OCI-LY7 (cell line): ENCODE measurements around the gene CDC6. TPM values are rescaled to one million over a fixed set of nuclear protein-coding genes. Genes with fewer than 3 reads are reported as not detected.

ENCODE experiments used
- BruUV-seq: library from RNA; stranded (reverse); fragments of 400-500 nt; replicated peaks from 2 replicates; lab custom pipeline; 2021; lab: Mats Ljungman, UMichigan
- CTCF ChIA-PET: fragments of 300-600 bp; sonication (Branson Sonifier 250); formaldehyde crosslinking; loops from one replicate; lab custom pipeline; 2022; ENCODE audit warnings: antibody characterized with exemption; ENCODE audit not compliant: unreplicated experiment; lab: Charles Lee
- POLR2A ChIA-PET: fragments of 300-600 bp; sonication (Branson Sonifier 250); formaldehyde crosslinking; loops from one replicate; lab custom pipeline; 2022; ENCODE audit warnings: antibody characterized with exemption; lab: Charles Lee
- DNase-seq: peaks from one replicate; pipeline ENCODE4 v3.0.0-alpha.2; 2015; ENCODE audit warnings: low spot score
- H2AFZ ChIP-seq: fragments of 200-600 bp; sonication (generic), shearing (Covaris generic); 2 replicates; pipeline ENCODE4 v1.6.1; 2014; ENCODE audit warnings: mild to moderate bottlenecking, antibody characterized with exemption, low read length, moderate library complexity
- H3K27ac ChIP-seq: fragments of 200-600 bp; sonication (generic); 2 replicates; pipeline ENCODE4 v1.5.1; 2014; ENCODE audit warnings: mixed run types, low read depth, mild to moderate bottlenecking, moderate library complexity, low read length, inconsistent platforms; ENCODE audit not compliant: poor library complexity, severe bottlenecking
- H3K36me3 ChIP-seq: fragments of 200-600 bp; sonication (generic); 2 replicates; pipeline ENCODE4 v1.6.1; 2014; ENCODE audit warnings: mild to moderate bottlenecking, antibody characterized with exemption, low read length, moderate library complexity, mixed read lengths; ENCODE audit not compliant: insufficient read depth
- H3K4me1 ChIP-seq: fragments of 200-600 bp; sonication (generic); 2 replicates; pipeline ENCODE4 v1.5.1; 2014; ENCODE audit warnings: mild to moderate bottlenecking, low read length; ENCODE audit not compliant: insufficient read depth, poor library complexity, severe bottlenecking
- H3K4me2 ChIP-seq: fragments of 200-600 bp; sonication (generic); 2 replicates; pipeline ENCODE4 v1.6.1; 2014; ENCODE audit warnings: mild to moderate bottlenecking, low read length
- H3K4me3 ChIP-seq: fragments of 200-600 bp; sonication (generic); 2 replicates; pipeline ENCODE4 v1.5.1; 2014; ENCODE audit warnings: mild to moderate bottlenecking, low read depth, low read length; ENCODE audit not compliant: poor library complexity, severe bottlenecking
- H3K79me2 ChIP-seq: fragments of 200-600 bp; sonication (generic); 2 replicates; pipeline ENCODE4 v1.6.1; 2016; ENCODE audit warnings: low read depth, mild to moderate bottlenecking, low read length, moderate library complexity, mixed read lengths; ENCODE audit not compliant: insufficient read depth
- H3K9me2 ChIP-seq: fragments of 200-600 bp; sonication (generic); 2 replicates; pipeline ENCODE4 v1.6.1; 2016; ENCODE audit warnings: mild to moderate bottlenecking, low read length, mixed read lengths; ENCODE audit not compliant: insufficient read depth
- H3K9me3 ChIP-seq: fragments of 200-600 bp; sonication (generic); 2 replicates; pipeline ENCODE4 v1.6.1; 2014; ENCODE audit warnings: mild to moderate bottlenecking, mixed run types, low read length, mixed read lengths
- H4K20me1 ChIP-seq: fragments of 200-600 bp; sonication (generic); 2 replicates; pipeline ENCODE4 v1.6.1; 2014; ENCODE audit warnings: mild to moderate bottlenecking, antibody characterized with exemption, low read length, moderate library complexity, mixed read lengths; ENCODE audit not compliant: insufficient read depth
- EZH2phosphoT487 ChIP-seq: fragments of 200-600 bp; sonication (generic); IDR thresholded peaks from 2 replicates; pipeline ENCODE4 v1.6.1; 2018; ENCODE audit warnings: low read depth, borderline replicate concordance, mild to moderate bottlenecking, mixed run types, antibody characterized with exemption, low read length, moderate library complexity, mixed read lengths
- intact Hi-C: fragments of 100-400 bp; cut with micrococcal nuclease; formaldehyde crosslinking; loops from one replicate; pipeline ENCODE4 v1.10.0; 2022; ENCODE audit not compliant: unreplicated experiment
- total RNA-seq, 2 experiments: library from RNA; depleted of rRNA in 1 of 2; stranded (reverse); fragments of >200 nt in 1 of 2; shearing (Covaris generic) in 1 of 2; gene quantifications; 2 replicates each; pipeline ENCODE4 v1.2.3, GENCODE V29; 2014 to 2022
- TF ChIP-seq, protein P1 (sequence below): fragments of 200-600 bp; sonication (generic); conservative IDR thresholded peaks from 2 replicates; pipeline ENCODE4 v1.5.1; 2014; ENCODE audit warnings: mild to moderate bottlenecking, antibody characterized with exemption, low read length, moderate library complexity, mixed read lengths

CDC6 gene
- total RNA-seq, 2 experiments from 2014 or later: 75.2 to 132 TPM

DNA sequence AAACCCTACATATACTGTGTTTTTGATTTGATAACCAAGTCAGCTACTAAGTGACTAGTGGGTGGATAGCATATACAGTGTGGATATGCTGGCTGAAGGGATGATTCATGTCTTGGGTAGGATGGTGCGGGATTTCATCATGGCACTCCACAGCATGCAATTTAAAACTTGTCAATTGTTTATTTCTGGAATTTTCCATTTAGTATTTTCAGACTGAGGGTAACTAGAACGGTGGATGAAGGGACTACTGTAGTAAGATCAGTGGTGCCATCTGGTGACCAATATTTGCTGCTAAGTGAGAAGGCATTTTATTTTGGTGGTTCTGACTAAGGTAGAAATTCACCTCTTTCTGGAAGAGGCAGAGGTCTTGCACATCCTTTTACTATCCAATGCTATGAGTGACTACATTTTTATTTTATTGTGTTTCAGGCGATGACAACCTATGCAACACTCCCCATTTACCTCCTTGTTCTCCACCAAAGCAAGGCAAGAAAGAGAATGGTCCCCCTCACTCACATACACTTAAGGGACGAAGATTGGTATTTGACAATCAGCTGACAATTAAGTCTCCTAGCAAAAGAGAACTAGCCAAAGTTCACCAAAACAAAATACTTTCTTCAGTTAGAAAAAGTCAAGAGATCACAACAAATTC lies 3.1 kb downstream of the CDC6 start:
- Histone ChIP-seq H3K27ac (no peak overlapping the region), H3K9me3 (no peaks in the 10 kb centered on the region), H3K36me3 (peaks cover 71% of the 10 kb centered on the region), H3K4me1 (peaks cover 31% of the 10 kb centered on the region), H3K4me3 (peak overlapping the region; percentile 97), H2AFZ (no peak overlapping the region), H3K9me2 (no peaks in the 10 kb centered on the region), H3K79me2 (peaks cover 43% of the 10 kb centered on the region), H4K20me1 (peaks cover 26% of the 10 kb centered on the region; the same call in 1 of the 2 replicates), H3K4me2 (peak overlapping the region; percentile 67)
- DNase-seq: peak; percentile 71
- no TSS peak for BruUV-seq
- ChIA-PET POLR2A (no interaction called here), CTCF (no interaction called here)
- intact Hi-C loops: loop anchor here (1.0 kb wide), 1 partner anchor 88 kb away; no protein-coding TSS in a partner anchor
- no peak for TF ChIP-seq EZH2phosphoT487
- TF ChIP-seq, protein P1, sequence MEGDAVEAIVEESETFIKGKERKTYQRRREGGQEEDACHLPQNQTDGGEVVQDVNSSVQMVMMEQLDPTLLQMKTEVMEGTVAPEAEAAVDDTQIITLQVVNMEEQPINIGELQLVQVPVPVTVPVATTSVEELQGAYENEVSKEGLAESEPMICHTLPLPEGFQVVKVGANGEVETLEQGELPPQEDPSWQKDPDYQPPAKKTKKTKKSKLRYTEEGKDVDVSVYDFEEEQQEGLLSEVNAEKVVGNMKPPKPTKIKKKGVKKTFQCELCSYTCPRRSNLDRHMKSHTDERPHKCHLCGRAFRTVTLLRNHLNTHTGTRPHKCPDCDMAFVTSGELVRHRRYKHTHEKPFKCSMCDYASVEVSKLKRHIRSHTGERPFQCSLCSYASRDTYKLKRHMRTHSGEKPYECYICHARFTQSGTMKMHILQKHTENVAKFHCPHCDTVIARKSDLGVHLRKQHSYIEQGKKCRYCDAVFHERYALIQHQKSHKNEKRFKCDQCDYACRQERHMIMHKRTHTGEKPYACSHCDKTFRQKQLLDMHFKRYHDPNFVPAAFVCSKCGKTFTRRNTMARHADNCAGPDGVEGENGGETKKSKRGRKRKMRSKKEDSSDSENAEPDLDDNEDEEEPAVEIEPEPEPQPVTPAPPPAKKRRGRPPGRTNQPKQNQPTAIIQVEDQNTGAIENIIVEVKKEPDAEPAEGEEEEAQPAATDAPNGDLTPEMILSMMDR: peak; percentile 85

DNA sequence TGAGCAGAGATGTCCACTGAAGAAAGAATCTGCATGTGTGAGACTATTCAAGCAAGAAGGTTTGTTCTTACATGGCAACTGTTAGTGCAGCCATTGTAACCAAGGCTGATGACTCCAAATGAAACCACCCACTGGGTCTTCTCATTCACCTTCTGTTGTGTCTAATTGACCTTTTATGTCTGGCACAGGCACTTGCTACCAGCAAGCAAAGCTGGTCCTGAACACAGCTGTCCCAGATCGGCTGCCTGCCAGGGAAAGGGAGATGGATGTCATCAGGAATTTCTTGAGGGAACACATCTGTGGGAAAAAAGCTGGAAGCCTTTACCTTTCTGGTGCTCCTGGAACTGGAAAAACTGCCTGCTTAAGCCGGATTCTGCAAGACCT lies 3.6 kb downstream of the CDC6 start:
- H3K9me2 ChIP-seq: no peaks in the 10 kb centered on the region
- H3K9me3 ChIP-seq: no peaks in the 10 kb centered on the region
- intact Hi-C loops: no loop called here
- H3K4me3 ChIP-seq: no peak overlapping the region
- peaks cover 31% of the 10 kb centered on the region for H3K4me1 ChIP-seq
- no peak for DNase-seq
- CTCF ChIA-PET: no interaction called here
- no peak overlapping the region for H2AFZ ChIP-seq
- H4K20me1 ChIP-seq: peaks cover 26% of the 10 kb centered on the region; the same call in 1 of the 2 replicates
- H3K27ac ChIP-seq: no peak overlapping the region
- H3K79me2 ChIP-seq: peaks cover 43% of the 10 kb centered on the region
- peaks cover 76% of the 10 kb centered on the region for H3K36me3 ChIP-seq
- BruUV-seq: no TSS peak
- no peak overlapping the region for H3K4me2 ChIP-seq
- no peak for TF ChIP-seq EZH2phosphoT487
- TF ChIP-seq, protein P1: no peak
- POLR2A ChIA-PET: no interaction called here

DNA sequence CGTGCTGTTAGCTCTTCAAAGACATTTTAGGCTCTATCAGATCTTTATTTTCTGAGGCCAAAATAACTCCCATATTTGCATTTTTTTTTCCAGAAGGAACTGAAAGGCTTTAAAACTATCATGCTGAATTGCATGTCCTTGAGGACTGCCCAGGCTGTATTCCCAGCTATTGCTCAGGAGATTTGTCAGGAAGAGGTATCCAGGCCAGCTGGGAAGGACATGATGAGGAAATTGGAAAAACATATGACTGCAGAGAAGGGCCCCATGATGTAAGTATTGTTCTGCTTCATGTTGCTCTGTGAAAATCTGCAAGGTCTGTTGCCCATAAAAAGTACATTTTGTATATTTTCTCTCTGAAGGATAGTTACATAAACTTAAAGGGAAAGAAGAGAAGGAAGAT lies 5.7 kb downstream of the CDC6 start:
- H3K9me2 ChIP-seq: no peaks in the 10 kb centered on the region
- no TSS peak for BruUV-seq
- H3K36me3 ChIP-seq: peaks cover 97% of the 10 kb centered on the region
- peaks cover 26% of the 10 kb centered on the region for H4K20me1 ChIP-seq
- CTCF ChIA-PET: no interaction called here
- TF ChIP-seq, protein P1: no peak
- TF ChIP-seq EZH2phosphoT487: no peak
- intact Hi-C loops: no loop called here
- H2AFZ ChIP-seq: no peak overlapping the region
- H3K79me2 ChIP-seq: peaks cover 36% of the 10 kb centered on the region
- H3K4me3 ChIP-seq: no peak overlapping the region
- DNase-seq: no peak
- H3K4me2 ChIP-seq: no peak overlapping the region
- POLR2A ChIA-PET: interaction anchor here (1.3 kb wide), 1 partner anchor 12 kb away, joined by 4 read pairs; no protein-coding TSS in a partner anchor
- peaks cover 25% of the 10 kb centered on the region for H3K4me1 ChIP-seq
- no peaks in the 10 kb centered on the region for H3K9me3 ChIP-seq
- H3K27ac ChIP-seq: no peak overlapping the region
